C4-2B (cell line): ENCODE data around the gene PACRG.

Experiments used
- H3K27ac ChIP-seq: fragments of 450-650 bp; 2 replicates; pipeline ENCODE4 v1.5.1; 2017
- ZFX ChIP-seq: fragments of 450-650 bp; IDR thresholded peaks from 2 replicates; pipeline ENCODE4 v1.6.1; 2017
- TF ChIP-seq, protein P1 (sequence below): fragments of 450-650 bp; conservative IDR thresholded peaks from 2 replicates; pipeline ENCODE4 v1.5.1; 2017; ENCODE audit warnings: mild to moderate bottlenecking

PACRG gene

DNA sequence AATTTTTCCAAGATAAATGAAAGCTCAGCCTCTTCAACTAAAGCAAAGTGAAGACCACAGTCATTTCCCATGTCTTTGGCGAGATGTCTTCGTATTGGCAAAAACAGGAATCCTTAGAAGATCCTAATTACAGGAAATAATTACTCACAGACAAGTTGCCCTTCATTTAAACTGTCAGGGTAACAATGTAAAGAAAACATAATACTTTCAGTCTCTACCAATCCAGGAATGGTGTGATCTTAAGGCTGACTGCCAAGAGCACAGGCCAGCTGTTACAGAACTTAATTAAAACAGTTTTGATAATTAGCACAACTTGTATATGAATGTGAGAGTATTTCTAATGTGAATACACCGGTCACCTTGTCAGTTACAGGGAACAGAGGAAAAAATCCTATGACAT is 292.2 kb downstream of the PACRG start:
- no peak overlapping the region for H3K27ac ChIP-seq
- TF ChIP-seq ZFX = no peak
- TF ChIP-seq, protein P1, sequence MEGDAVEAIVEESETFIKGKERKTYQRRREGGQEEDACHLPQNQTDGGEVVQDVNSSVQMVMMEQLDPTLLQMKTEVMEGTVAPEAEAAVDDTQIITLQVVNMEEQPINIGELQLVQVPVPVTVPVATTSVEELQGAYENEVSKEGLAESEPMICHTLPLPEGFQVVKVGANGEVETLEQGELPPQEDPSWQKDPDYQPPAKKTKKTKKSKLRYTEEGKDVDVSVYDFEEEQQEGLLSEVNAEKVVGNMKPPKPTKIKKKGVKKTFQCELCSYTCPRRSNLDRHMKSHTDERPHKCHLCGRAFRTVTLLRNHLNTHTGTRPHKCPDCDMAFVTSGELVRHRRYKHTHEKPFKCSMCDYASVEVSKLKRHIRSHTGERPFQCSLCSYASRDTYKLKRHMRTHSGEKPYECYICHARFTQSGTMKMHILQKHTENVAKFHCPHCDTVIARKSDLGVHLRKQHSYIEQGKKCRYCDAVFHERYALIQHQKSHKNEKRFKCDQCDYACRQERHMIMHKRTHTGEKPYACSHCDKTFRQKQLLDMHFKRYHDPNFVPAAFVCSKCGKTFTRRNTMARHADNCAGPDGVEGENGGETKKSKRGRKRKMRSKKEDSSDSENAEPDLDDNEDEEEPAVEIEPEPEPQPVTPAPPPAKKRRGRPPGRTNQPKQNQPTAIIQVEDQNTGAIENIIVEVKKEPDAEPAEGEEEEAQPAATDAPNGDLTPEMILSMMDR = no peak

DNA sequence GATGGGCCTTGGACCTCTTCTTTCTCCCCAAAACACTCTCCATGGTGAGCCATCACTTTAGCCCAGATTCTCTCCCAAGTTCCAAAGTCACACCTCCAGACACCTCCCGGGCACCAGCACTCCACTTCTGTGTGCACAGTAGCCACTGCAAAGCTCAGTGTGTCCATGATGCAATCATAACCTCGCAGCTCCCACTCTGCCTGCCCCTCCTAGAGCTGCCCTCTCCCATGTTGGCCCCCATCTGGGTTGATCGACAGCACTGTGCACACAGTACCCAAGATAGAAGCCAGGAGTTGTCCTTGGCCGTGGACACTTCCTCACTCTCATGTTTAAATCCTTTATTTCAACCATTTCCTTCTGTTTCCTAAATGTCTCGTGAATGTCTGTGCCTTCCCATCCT is 293.3 kb downstream of the PACRG start:
- no peak for TF ChIP-seq ZFX
- TF ChIP-seq, protein P1 = no peak
- no peak overlapping the region for H3K27ac ChIP-seq

DNA sequence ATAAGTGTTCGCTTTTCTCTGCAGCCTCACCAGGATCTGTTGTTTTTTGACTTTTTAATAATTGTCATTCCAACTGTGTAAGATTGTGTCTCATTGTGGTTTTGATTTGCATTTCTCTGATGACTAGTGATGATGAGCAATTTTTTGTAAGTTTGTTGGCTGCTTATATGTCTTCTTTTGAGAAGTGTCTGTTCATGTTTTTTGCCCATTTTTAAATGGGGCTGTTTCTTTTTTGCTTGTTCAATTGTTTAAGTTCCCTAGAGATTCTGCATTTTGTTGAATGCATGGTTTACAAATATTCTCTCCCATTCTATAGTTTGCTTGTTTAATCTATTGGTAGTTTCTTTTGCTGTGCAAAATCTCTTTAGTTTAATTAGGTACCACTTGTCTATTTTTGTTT is 295.9 kb downstream of the PACRG start:
- no peak for TF ChIP-seq ZFX
- TF ChIP-seq, protein P1 = no peak
- H3K27ac ChIP-seq = no peak overlapping the region

DNA sequence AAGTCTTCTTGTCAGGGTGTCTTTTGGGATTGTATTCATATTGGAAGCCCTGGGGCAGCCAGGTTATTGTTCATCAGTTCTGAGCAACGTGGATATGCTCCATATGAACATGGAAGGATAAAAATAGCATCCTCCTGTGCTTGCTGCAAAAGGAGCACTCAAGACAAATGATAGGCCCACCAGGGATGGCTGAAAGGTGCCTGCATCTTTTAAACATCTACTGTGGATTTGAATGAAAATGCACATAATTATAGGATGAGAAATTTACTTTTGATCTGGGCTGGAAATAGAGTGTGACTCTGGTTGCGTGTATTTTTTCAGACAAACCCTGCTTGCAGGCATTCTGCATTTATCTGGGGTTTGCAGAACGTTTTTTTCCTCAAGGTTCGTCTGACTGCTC is 299.1 kb downstream of the PACRG start:
- no peak for TF ChIP-seq ZFX
- TF ChIP-seq, protein P1 = no peak
- H3K27ac ChIP-seq = no peak overlapping the region

DNA sequence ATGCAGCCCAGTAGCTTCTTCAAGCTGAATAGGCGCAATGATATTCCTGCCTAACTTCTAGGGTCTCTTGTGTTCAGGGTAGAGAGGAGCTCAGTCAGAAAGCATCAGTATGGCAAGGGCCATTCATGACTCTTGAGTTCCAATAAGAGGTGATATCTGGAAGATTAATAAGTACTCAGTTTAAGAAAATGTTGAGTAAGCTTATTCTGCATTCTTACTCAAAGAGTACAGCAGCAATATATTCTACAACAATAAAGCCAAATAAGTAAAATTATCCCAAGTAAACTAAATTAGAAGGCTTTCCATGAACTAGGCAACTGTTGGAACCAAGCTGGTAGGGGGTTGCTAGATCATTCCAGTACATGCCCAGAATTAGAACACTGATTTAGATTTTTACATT is 303.2 kb downstream of the PACRG start:
- TF ChIP-seq, protein P1 = no peak
- no peak for TF ChIP-seq ZFX
- no peak overlapping the region for H3K27ac ChIP-seq

DNA sequence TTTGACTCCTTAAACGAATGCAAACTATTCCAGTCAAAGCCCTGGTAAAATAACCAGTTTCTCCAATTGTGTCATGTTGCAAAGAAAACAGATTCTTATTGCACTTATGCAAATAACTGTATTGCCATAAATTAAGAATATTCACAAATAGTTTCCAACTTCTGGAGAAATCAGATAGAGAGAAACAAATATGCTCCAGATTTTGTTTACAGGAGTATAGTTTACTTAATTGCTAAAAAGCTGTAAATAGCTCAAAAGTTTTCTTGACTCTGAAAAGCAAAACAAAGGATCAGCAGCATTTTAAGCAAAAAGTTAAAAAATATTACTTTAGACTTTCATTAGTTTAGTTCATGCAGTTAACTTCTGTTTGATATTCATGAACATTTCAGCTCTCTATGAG is 304.2 kb downstream of the PACRG start:
- H3K27ac ChIP-seq = no peak overlapping the region
- TF ChIP-seq, protein P1 = no peak
- TF ChIP-seq ZFX = no peak

DNA sequence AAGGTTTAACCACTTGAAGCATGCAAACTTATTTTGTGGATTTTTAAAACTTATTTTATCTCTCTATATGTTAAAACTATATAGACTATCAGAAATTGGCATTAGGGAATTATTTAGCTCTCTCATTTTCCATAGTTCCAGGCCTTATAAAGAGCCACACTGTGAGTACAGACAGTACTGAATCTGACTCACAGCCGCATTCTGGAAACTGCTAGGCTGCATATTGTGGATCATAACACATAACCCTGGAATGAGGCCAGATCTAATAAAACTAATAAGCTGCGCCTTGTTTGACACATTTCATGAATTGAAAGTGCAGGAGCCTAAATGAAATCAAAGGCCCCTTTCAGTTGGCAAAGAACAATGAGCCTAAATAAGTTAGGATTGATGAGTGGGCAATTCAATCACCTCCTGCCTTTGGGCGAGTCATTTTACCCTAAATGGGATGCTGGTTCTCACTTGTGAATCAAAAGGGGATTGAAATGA is 308.4 kb downstream of the PACRG start:
- no peak overlapping the region for H3K27ac ChIP-seq
- TF ChIP-seq, protein P1 = no peak
- TF ChIP-seq ZFX = no peak
